GM12878 (cell line): ENCODE data around the gene TMEM201. TPM values are rescaled to one million over a fixed set of nuclear protein-coding genes. Genes with fewer than 3 reads are reported as not detected.

Experiments used
- ASH2L ChIP-seq: fragments of 300-600, 200-600 bp; sonication (generic); IDR thresholded peaks from 2 replicates; pipeline ENCODE4 v1.6.1; 2017; ENCODE audit warnings: low read depth, mild to moderate bottlenecking, borderline replicate concordance
- CBX5 ChIP-seq: sonication (generic); IDR thresholded peaks from 2 replicates; pipeline ENCODE4 v1.6.1; 2016; ENCODE audit warnings: low read depth, moderate library complexity, mild to moderate bottlenecking, inconsistent platforms
- CEBPB ChIP-seq, 2 experiments: fragments of 150-350 bp in 1 of 2; IDR thresholded peaks; 2 replicates each; pipeline ENCODE4 v1.6.1; 2012 to 2014; ENCODE audit warnings: low read depth in 2 of 2, low read length in 2 of 2, borderline replicate concordance in 1 of 2, inconsistent platforms in 1 of 2
- CHD1 ChIP-seq: IDR thresholded peaks from 2 replicates; pipeline ENCODE4 v1.6.1; 2012; ENCODE audit warnings: low read depth, low read length, improper control_type of control experiment
- CREB1 ChIP-seq: IDR thresholded peaks from 2 replicates; pipeline ENCODE4 v1.6.1; 2012; ENCODE audit warnings: low read depth, mild to moderate bottlenecking, inconsistent platforms
- CREM ChIP-seq: IDR thresholded peaks from 2 replicates; pipeline ENCODE4 v1.6.1; 2014; ENCODE audit warnings: antibody characterized with exemption, low read depth
- IKZF1 ChIP-seq: fragments of 450-650 bp; conservative IDR thresholded peaks from 2 replicates; pipeline ENCODE4 v1.6.1; 2017; ENCODE audit warnings: antibody characterized with exemption, mild to moderate bottlenecking
- IRF4 ChIP-seq: IDR thresholded peaks from 2 replicates; pipeline ENCODE4 v1.6.1; 2011; ENCODE audit warnings: low read depth, low read length
- JUND ChIP-seq: IDR thresholded peaks from 2 replicates; pipeline ENCODE4 v1.6.1; 2012; ENCODE audit warnings: low read depth, mild to moderate bottlenecking, low read length, improper control_type of control experiment, moderate library complexity
- KDM1A ChIP-seq: fragments of 200-600 bp; sonication (generic); IDR thresholded peaks from 2 replicates; pipeline ENCODE4 v1.6.1; 2016; ENCODE audit warnings: borderline replicate concordance
- KLF5 ChIP-seq: fragments of 450-650 bp; IDR thresholded peaks from 2 replicates; pipeline ENCODE4 v1.6.1; 2014; ENCODE audit warnings: mild to moderate bottlenecking; ENCODE audit not compliant: partially characterized antibody
- NFIC ChIP-seq: IDR thresholded peaks from 2 replicates; pipeline ENCODE4 v1.6.1; 2012; ENCODE audit warnings: low read depth, mild to moderate bottlenecking, inconsistent platforms, low read length, moderate library complexity
- PAX8 ChIP-seq: fragments of 450-650 bp; IDR thresholded peaks from 2 replicates; pipeline ENCODE4 v1.6.1; 2017; ENCODE audit warnings: mild to moderate bottlenecking, moderate library complexity
- PML ChIP-seq: IDR thresholded peaks from 2 replicates; pipeline ENCODE4 v1.6.1; 2012; ENCODE audit warnings: low read length, inconsistent platforms
- PRDM15 ChIP-seq: fragments of 450-650 bp; formaldehyde crosslinking; IDR thresholded peaks from 2 replicates; pipeline ENCODE4 v1.4.0; 2020; ENCODE audit warnings: mild to moderate bottlenecking, moderate library complexity
- STAT3 ChIP-seq: IDR thresholded peaks from 2 replicates; pipeline ENCODE4 v1.6.1; 2011; ENCODE audit warnings: low read depth, low read length, improper control_type of control experiment
- SUZ12 ChIP-seq: fragments of 200-600 bp; sonication (generic); IDR thresholded peaks from one replicate; pipeline ENCODE4 v1.6.1; 2018; ENCODE audit warnings: antibody characterized with exemption, mild to moderate bottlenecking; ENCODE audit not compliant: unreplicated experiment
- TAF1 ChIP-seq: IDR thresholded peaks from 2 replicates; pipeline ENCODE4 v1.6.1; 2011; ENCODE audit warnings: mild to moderate bottlenecking, low read depth, low read length, borderline replicate concordance
- TCF3 ChIP-seq: IDR thresholded peaks from 2 replicates; pipeline ENCODE4 v1.6.1; 2012; ENCODE audit warnings: low read depth, mild to moderate bottlenecking, low read length, borderline replicate concordance; ENCODE audit not compliant: insufficient read depth
- ZBTB40 ChIP-seq: fragments of 450-650 bp; IDR thresholded peaks from 2 replicates; pipeline ENCODE4 v1.6.1; 2016; ENCODE audit warnings: mild to moderate bottlenecking, moderate library complexity, borderline replicate concordance
- ZNF207 ChIP-seq: fragments of 450-650 bp; IDR thresholded peaks from 2 replicates; pipeline ENCODE4 v1.6.1; 2014; ENCODE audit warnings: antibody characterized with exemption, mild to moderate bottlenecking, borderline replicate concordance
- ZNF24 ChIP-seq: fragments of 450-650 bp; IDR thresholded peaks from 2 replicates; pipeline ENCODE4 v1.6.1; 2017; ENCODE audit warnings: antibody characterized with exemption, mild to moderate bottlenecking
- ZSCAN29 ChIP-seq: fragments of 450-650 bp; IDR thresholded peaks from 2 replicates; pipeline ENCODE4 v1.6.1; 2017; ENCODE audit warnings: mild to moderate bottlenecking, moderate library complexity
- polyA plus RNA-seq, 11 experiments: library from polyadenylated mRNA; depleted of rRNA in 4 of 11; unstranded in 6 of 11; stranded (reverse) in 5 of 11; fragments of >200 nt; fragmentation: Nextera tagmentation in 4 of 11; fragmentation: Illumina TruSeq in 1 of 11; extraction: Ambion mirVana in 4 of 11; extraction: Trizol in 1 of 11; gene quantifications; 1 replicate in 1 of 11; 2 replicates in 10 of 11; pipeline versions ENCODE4 v1.2.1 to v1.2.3, GENCODE V29; 2011 to 2016; ENCODE audit warnings: inconsistent platforms in 2 of 11, missing spikeins in 2 of 11, low read depth in 1 of 11
- total RNA-seq, 4 experiments: library from RNA; depleted of rRNA in 3 of 4; stranded (reverse); fragments of >200 nt in 3 of 4; fragmentation: Illumina TruSeq in 1 of 4; extraction: Trizol in 1 of 4; gene quantifications; 2 replicates each; pipeline versions ENCODE4 v1.2.1 to v1.2.3, GENCODE V29; 2013 to 2021
- TF ChIP-seq, protein P1 (sequence below): fragments of 450-650 bp; conservative IDR thresholded peaks from 2 replicates; pipeline ENCODE4 v1.6.1; 2017; ENCODE audit warnings: mild to moderate bottlenecking, moderate library complexity

Gene TMEM201
- total and polyA plus RNA-seq, 10 of the 15 experiments (the other 5 are each of a cell fraction or from before 2014, with no cell fraction given): 0.13 to 26.6 (median 6.1) TPM

DNA sequence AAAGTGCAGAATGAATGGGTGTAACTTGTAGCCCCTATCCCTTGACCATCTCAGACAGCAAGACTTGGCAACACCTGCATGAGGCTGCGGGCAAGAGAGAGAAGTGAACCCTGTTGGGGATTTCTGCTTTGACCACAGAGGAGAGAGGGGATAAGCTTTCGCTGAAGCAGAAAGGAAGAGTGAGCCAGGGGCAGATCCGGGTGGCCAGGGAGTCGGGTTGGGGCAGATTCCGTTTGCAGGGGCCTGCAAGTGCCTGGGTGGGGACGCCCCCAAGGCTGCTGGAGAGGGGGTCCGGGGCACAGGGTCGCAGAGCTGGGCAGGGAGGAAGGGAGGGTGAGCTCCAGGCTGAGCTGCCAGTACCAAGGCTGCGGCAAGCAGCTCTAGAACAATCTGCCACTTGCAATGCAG lies 37.5 kb downstream of the TMEM201 start (continued):
- TF ChIP-seq CREM (peak; percentile 73; the same call in 1 of the 2 replicates), TCF3 (peak; percentile 95), ASH2L (no peak), PAX8 (no peak), CBX5 (no peak), NFIC (no peak), IKZF1 (peak; percentile 77), ZBTB40 (peak; percentile 19; the same call in 1 of the 2 replicates), ZNF24 (no peak), CREB1 (no peak), IRF4 (peak; percentile 85), CHD1 (no peak), JUND (no peak), TAF1 (peak; percentile 26; the same call in 1 of the 2 replicates), SUZ12 (no peak), KLF5 (peak; percentile 24), ZNF207 (no peak), ZSCAN29 (no peak), PML (no peak), PRDM15 (CRISPR knock-in tag) (no peak), KDM1A (no peak), CEBPB (IDR thresholded peaks at IDR 0.05; ENCODE audit: borderline replicate concordance in 1 of 2, low read depth in 2 of 2, low read length in 2 of 2) (no peak), STAT3 (no peak)
- TF ChIP-seq, protein P1, sequence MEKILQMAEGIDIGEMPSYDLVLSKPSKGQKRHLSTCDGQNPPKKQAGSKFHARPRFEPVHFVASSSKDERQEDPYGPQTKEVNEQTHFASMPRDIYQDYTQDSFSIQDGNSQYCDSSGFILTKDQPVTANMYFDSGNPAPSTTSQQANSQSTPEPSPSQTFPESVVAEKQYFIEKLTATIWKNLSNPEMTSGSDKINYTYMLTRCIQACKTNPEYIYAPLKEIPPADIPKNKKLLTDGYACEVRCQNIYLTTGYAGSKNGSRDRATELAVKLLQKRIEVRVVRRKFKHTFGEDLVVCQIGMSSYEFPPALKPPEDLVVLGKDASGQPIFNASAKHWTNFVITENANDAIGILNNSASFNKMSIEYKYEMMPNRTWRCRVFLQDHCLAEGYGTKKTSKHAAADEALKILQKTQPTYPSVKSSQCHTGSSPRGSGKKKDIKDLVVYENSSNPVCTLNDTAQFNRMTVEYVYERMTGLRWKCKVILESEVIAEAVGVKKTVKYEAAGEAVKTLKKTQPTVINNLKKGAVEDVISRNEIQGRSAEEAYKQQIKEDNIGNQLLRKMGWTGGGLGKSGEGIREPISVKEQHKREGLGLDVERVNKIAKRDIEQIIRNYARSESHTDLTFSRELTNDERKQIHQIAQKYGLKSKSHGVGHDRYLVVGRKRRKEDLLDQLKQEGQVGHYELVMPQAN: peak; percentile 22; the same call in 1 of the 2 replicates
